HL-60/S4 (cell line): ENCODE measurements around the gene CRY2.
"Not testable (repeated sequence)": the region's sequence is repeated elsewhere in the genome, so short reads cannot be mapped to it uniquely, and the experiment has no call there.

Source experiments
- in situ Hi-C: fragments of 300-500 bp; cut with MboI; formaldehyde crosslinking; loops from 2 replicates; pipeline ENCODE4 v1.14.3; 2022; ENCODE audit warnings: low sequenced_read_pairs

Gene CRY2

DNA sequence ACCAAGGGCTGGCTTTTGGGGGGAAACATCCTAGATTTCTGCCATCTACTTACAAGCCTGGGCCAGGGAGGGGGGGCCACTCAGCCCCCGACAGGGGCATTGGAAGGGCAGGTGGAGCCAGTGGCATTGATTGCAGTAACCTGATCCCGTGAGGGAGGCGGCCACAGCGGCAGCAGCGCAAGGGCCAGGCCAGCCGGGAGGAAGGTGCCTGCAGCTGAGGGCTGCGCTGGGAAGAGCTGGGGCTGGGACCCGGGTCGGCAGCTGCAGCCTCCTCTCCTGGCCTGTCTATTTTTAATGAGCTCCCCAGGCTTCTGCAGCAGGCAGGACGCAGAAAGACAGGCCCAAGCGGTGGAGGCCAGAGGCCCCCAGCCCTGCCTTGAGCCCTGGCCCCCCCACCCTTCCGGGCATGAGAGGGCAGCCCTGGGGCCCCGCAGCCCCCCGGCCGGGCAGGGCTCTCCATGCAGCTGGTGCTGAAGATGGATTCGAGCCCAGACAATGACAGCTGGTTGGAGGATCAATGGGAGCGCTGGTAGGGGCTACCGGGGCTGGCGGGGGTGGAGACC lies 49.2 kb downstream of the CRY2 start:
- in situ Hi-C loops: no loop called here

DNA sequence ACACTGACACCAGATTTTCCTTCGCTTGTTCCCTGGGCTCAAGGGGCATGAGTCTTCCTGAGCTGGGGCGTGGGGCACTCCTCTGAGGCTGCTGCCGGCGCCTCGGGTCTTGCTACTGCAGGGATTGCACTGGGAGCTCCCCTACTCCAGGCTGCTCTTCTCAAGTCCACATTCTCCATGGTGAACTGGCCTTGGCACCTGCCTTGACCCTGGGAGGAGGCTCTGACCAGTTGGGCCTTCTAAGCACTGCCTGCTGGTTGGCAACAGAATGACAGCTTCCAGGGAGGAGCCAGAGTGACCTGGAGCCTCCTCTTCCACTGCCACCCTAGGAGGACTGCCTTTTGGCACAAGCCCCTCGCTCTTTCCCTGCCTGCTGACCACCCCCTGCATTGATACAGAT lies 50.3 kb downstream of the CRY2 start:
- in situ Hi-C loops: no loop called here

DNA sequence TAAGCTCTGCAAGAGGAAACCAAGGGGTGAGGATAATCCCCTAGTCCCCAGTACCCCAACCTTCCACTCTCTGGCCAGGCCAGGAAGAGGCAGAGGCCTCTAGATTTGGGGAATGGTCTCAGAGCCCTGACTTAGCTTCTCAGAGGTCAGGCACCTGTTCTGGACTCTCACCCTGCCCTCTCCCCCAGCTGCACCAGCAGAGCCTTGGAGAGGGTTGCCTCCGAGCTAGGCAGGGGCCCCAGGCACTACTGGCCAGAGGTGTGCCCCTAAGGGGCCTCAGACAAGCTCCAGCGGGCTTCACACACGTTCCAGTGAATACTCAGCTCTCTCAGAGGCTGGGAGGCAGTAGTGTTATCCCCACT lies 51.8 kb downstream of the CRY2 start:
- in situ Hi-C loops: no loop called here

DNA sequence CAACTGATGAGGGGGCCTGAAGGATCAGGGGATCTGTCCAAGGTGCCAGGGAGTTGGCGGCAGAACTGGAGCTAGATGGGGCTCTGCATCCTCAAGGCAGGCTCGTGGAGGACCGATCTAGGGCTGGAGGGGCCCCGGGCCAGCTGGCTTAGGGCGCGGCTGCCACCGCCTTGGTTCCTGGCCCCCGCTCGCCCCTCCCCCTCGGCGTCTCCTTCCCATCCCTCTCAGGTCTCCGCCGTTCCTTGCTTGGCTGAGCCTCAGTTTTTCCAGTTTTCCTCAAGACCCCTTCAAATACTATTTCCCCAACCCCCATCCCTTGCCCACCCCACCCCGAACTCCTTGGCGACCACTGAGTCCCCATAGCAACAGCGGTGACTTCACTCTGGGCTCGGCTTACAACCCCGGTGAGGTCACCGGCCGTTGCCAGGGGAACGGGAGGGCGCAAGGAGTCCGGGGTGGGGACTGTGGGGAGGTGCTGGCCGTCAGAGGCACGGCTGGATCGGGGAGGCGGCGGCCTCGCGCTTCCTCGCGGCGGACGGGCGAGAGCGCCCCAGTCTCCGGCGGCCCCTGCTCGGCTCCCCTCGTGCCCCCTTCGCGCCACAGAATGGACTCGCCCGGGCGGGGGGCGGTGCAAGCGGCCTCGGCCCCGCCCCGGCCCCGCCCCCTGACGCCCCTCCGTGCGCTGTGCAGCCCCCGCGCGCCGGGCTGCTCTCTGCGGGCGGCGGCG lies 52.3 kb downstream of the CRY2 start:
- in situ Hi-C loops: no loop called here

DNA sequence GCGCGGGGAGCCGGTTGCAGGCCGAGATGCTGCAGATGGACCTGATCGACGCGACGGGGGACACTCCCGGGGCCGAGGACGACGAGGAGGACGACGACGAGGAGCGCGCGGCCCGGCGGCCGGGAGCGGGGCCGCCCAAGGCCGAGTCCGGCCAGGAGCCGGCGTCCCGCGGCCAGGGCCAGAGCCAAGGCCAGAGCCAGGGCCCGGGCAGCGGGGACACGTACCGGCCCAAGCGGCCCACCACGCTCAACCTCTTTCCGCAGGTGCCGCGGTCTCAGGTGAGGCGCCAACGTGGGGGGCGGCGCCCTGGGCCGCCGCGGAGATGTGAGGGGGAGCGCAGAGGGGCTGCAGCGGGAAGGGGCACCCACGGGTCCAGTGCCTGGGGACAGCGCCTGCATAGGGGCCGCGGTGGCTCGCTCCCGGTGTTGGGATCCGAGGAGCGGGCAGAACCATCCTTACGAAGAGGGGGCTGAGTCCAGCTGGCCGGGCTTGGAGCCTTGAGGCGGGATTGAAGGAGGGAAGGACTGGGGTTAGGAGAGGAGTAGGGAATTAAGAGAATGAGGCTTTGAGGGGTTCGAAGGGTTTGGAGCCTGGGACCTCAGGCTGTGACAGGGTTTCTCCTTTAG lies 53.0 kb downstream of the CRY2 start:
- in situ Hi-C loops: not testable (repeated sequence)

DNA sequence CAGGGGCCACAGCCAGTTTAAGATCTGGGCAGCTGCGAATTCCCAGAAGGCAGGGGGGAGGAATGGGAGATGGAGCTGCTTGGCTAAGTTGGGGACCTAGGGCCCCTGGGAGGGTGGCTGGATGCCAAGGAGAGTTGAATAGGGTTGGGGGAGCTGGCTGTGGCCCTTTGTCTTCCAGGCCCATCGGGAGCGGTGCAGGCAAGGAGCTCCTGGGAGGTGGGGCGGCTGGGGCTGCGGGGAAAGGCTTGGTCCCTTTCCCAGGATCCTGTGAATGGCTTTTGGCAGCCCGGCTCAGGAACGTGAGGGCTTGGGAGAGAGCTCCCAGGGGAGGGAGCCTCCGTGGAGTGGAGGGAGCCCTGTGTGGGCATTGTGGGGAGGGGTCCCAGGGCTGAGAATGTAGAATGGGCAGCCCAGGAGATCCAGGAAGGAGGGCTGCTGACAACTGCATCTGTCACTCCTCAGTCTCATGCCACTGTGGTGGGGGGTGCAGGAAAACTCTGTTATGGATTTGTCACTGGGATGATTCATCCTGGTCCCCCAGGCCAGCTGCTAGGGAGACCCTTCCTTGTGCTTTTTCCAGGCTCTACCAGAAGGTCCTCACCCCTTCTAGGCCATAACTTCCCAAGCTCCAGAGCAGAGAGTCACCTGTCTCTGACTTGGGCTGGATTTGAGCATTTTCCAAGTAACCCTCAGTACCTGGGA lies 53.8 kb downstream of the CRY2 start:
- in situ Hi-C loops: no loop called here

DNA sequence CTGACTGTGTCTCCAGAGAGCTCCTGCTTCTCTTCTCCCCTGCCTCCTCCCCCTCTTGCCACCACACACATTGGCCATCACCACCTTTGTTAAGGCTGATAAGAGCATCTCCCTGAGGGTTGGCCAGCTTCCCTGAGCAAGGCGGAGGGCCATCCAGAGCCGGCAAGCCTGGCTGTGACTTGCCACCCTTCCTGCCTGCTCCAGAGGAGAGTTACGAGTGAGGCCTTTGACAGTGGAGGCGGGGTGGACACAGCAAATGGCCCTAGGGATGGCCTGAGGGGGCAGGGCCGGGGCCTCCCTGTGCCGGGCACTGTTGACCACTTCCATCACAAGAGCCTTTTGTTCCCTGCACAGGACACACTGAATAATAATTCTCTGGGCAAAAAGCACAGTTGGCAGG lies 54.4 kb downstream of the CRY2 start:
- in situ Hi-C loops: no loop called here

DNA sequence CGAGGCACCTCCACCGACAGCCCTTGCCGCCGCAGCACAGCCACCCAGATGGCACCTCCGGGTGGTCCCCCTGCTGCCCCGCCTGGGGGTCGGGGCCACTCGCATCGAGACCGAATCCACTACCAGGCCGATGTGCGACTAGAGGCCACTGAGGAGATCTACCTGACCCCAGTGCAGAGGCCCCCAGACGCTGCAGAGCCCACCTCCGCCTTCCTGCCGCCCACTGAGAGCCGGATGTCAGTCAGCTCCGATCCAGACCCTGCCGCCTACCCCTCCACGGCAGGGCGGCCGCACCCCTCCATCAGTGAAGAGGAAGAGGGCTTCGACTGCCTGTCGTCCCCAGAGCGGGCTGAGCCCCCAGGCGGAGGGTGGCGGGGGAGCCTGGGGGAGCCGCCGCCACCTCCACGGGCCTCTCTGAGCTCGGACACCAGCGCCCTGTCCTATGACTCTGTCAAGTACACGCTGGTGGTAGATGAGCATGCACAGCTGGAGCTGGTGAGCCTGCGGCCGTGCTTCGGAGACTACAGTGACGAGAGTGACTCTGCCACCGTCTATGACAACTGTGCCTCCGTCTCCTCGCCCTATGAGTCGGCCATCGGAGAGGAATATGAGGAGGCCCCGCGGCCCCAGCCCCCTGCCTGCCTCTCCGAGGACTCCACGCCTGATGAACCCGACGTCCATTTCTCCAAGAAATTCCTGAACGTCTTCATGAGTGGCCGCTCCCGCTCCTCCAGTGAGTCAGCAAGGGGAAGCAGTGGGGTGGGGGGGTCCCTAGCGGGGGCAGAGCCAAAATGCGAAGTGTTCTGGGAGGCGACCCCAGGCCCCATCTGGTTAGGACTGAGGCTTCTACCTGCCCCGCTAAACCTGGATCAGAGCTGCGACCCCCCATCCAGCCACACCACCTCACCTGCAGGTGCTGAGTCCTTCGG lies 55.4 kb downstream of the CRY2 start:
- in situ Hi-C loops: no loop called here

DNA sequence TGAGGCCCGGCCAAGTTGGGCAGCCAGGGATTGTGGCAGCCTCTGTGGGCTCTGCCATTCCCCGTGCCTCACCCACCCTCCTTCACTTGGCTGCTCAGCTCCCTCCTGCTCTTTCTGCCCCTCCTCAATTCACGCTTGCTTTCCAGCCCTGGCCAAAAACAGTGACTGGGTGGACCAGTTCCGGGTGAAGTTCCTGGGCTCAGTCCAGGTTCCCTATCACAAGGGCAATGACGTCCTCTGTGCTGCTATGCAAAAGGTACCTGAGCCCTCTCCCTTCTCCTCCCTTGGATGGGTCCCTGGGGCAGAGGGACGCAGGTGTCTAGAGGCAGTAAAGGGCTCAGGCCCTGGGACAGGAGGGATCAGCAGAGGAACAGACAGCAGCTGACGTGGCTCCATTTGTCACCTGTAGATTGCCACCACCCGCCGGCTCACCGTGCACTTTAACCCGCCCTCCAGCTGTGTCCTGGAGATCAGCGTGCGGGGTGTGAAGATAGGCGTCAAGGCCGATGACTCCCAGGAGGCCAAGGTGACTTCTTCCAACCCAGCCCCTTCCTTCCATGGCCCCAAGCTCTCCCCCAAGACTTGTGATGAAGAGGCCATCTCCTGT lies 57.1 kb downstream of the CRY2 start:
- in situ Hi-C loops: no loop called here

DNA sequence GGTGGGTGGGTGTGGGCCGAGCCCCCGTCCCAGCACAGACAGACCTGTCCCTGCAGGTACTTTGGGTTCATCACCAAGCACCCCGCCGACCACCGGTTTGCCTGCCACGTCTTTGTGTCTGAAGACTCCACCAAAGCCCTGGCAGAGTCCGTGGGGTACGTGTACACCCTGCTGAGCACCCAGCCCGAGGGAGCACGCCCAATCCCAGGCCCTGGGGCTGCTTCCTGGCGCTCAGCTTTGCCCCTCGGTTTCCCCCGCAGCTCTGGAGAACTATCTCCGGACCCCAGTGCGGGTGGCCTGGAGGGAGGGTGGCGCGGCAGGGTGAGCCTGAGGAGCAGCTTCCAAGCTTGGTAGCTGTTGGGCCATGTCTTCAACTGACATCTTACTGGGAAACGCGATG lies 57.8 kb downstream of the CRY2 start:
- in situ Hi-C loops: no loop called here

DNA sequence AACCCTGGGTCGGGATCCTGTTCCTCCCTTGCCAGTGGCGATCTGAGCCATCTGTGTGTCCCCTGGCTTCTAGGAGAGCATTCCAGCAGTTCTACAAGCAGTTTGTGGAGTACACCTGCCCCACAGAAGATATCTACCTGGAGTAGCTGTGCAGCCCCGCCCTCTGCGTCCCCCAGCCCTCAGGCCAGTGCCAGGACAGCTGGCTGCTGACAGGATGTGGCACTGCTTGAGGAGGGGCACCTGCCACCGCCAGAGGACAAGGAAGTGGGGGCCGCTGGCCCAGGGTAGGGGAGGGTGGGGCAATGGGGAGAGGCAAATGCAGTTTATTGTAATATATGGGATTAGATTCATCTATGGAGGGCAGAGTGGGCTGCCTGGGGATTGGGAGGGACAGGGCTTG lies 58.3 kb downstream of the CRY2 start:
- in situ Hi-C loops: not testable (repeated sequence)

DNA sequence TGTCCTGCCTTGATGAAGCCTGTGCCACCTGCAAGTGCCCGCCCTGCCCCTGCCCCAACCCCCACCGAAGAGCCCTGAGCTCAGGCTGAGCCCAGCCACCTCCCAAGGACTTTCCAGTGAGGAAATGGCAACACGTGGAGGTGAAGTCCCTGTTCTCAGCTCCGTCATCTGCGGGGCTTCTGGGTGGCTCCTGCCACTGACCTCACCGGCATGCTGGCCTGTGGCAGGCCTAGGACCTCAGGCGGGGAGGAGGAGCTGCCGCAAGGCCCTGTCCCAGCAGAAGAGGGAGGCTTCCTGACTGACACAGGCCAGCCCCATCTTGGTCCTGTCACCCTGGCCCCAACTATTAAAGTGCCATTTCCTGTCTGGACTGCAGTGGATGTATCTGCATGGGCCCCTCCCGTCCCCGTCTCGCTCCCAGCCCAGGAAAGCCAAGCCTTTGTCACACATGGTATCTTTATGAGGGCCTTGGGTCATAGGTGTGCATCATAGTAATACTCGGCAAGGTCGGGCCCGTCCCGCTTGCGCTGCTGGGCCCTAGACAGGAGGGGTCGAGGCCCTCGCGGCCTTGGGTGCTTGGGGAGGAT lies 58.9 kb downstream of the CRY2 start:
- in situ Hi-C loops: no loop called here

DNA sequence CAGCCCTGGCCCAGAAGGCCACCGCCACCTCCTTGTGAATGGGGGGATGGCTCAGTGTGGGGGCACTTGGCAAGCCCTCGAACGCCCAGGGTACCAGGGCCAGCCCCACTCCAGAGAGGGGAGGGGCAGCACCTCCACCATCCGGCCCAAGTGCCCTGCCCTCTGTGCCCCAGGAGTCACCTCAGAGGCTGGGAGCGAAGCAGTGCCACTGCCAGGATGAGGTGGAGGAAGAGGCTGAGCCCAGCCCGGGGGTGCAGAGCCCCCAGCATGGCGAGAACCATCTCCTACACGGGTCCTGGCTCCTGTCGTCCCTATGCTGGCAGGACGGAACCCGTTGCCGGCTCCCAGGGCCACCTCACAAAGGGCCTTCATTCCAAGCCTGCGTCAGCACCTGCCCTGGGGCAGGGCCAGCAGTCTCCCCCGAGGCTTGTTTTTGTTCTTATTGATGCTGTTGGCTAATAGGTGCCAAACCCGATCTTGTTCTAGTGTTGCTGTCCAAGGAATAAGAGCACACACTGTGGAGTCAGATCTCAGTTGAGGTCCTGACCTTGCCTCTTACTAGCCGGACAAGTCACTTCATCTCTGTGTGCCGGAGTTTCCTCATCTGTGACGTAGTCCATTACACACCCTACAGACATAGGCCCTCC lies 59.8 kb downstream of the CRY2 start, which contains the start of gene FREY1:
TSS of gene FREY1 (minus strand) at position 307 of the 647 bp plus-strand sequence. CDS start at position 281, 26 bp downstream.
- in situ Hi-C loops: no loop called here

DNA sequence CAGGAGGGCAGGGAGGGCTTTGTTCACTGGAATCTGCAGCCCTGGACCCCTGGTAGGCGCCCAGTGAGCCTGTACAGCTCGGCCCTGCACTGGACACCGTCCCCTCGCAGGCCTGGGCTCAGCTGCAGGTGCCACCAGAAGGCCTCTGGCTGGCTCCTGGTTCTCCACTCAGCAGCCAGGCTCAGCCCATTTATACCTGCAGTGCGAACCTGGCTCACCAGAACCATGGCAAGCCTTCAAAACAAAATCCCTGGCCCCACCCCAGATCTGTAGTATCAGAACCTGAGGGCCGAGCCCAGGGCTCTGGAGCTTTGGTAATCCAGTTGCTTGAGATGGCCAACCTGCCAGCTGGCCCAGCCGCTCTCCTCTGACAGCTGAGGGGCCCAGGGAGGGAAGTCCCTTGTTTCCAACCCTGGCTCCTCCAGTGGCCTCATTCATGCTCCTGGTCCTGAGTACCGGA lies 60.7 kb downstream of the CRY2 start:
- in situ Hi-C loops: no loop called here

DNA sequence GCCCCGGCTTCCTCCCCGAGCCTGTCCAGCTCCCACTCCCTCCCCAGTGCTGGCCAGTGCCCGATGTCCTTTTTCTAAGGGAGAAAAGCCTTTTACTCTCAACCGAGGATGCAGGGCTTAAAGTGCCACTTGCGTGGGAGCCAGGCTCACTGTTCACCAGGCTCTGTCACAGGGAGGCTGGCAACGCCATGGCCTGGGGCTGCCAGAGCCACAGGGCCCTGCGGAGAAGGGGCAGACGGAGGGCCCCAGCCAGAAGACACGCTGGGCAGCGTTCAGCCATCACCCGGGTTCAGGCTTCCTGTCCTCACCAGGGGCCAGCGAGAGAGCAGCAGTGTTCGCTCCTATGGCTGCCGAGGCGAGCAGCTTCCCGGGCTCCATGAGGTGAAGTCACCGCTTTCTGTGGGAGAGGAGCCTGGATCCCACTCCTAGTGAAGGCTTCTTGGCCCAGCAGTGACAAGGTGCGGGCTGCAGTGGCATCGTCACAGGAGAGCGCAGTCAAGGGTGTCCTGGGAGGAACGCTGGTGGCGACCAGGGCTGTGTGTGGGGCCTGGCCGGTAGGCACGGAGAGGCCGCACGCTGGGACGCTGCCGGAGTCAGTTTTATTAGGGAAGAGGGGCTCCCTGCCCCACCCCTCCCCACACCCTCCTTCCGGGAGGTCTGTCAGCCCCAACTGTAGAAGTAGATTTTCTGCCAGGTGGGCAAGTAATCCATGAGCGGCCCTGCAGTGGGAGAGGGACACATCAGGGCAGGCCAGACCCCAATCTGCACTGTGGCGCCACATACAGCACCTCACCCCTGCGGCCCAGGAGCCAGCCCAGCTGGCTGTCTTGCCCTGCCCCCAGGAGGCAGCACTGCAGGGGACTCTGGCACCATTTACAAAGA lies 62.6 kb downstream of the CRY2 start:
- in situ Hi-C loops: no loop called here

DNA sequence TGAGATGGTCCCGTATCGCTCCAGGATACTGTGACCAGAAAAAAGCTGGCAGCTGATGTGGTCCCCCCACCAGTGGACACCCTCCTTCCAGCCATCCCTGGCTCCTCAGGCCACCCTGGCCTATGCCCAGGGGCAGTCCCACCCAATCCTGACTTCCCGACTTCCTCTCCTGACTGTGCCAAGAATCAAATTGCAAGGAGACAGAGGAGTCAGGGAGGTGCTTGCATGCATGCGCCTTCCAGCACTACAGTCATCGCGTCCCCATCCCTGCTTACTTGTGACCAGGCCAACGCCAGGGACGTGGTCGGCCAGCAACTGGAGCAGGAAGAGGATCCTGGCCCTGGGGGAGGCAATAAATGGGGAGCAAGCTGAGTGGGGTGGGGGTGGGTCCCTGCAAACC lies 63.3 kb downstream of the CRY2 start:
- in situ Hi-C loops: no loop called here

DNA sequence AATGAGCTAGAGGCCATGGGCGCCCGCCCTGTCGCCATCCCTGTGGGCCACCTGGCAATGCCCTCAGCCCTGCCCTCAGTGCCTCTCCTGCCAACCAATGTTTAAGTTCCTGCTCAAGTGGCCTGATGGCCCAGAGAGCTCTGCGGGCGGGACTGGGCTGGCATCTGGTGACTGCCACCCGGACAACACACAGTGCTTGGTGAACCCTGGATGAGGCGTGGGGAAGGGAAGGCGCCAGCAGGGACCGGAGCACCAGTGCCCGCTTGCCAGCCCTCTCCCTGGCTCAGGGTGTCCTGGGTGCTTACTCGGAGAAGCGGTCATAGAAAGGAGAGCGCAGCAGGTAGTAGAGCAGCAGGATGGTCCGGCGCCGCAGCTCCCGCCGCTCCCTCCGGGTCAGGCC lies 66.2 kb downstream of the CRY2 start:
- in situ Hi-C loops: no loop called here

DNA sequence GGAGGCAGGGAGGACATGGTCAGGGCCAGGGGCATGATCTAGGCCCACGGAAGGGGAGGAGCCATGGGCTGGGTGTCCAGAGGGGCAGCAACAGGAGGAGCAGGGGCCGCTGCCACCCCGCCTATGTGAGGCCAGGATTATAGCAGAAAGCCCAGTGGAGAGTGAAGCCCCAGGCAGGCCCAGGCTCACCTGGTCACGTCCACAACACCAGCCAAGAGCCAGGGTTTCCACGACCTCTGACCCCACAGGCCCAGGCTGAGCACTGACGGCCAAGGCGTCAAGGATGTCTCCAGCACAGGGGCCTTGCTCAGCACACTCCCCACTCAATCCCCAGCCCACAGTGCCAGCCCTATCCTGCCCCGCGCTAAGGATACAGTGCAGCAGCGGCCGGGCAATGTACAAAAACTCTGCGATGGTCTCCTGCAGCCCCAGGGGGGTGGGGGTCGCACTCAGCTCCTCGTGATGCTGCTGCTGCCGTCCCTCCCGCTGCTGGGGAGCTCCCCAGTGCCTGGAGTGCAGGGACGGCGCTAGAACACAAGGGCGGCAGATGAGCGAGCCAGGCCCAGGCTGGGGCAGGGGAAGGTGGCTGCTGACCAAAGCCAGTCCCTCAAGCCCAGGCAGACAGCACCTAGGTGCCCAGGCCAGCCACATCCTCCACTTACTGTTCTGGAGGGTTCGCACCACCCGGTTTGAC lies 66.8 kb downstream of the CRY2 start:
- in situ Hi-C loops: no loop called here
